PFSK-1 (cell line): ENCODE data around the gene GHR.

ENCODE experiments used
- FOXP2 ChIP-seq: optimal IDR thresholded peaks from 2 replicates; pipeline ENCODE3; 2011; ENCODE audit warnings: borderline replicate concordance, control low read depth, inconsistent platforms; ENCODE audit not compliant: insufficient read depth; ENCODE audit errors: extremely low read length, extremely low read depth
- POLR2AphosphoS5 ChIP-seq: IDR thresholded peaks from 2 replicates; pipeline ENCODE4 v1.6.1; 2012; ENCODE audit warnings: low read depth, mild to moderate bottlenecking, control low read depth, low read length, moderate library complexity
- SIN3A ChIP-seq: IDR thresholded peaks from 2 replicates; pipeline ENCODE4 v1.6.1; 2012; ENCODE audit warnings: mild to moderate bottlenecking, low read length, moderate library complexity, borderline replicate concordance; ENCODE audit not compliant: insufficient read depth
- TAF1 ChIP-seq: IDR thresholded peaks from 2 replicates; pipeline ENCODE4 v1.6.1; 2012; ENCODE audit warnings: low read length, control low read depth, borderline replicate concordance; ENCODE audit not compliant: insufficient read depth
- TF ChIP-seq, protein P1 (sequence below), 2 experiments: IDR thresholded peaks; 2 replicates each; pipeline versions ENCODE4 v1.6.1 to v1.8.0; 2011 to 2012; ENCODE audit warnings: low read depth in 2 of 2, low read length in 2 of 2, control low read depth in 1 of 2, inconsistent platforms in 1 of 2, mild to moderate bottlenecking in 1 of 2, moderate library complexity in 1 of 2; ENCODE audit not compliant: insufficient read depth in 1 of 2

The GHR gene

DNA sequence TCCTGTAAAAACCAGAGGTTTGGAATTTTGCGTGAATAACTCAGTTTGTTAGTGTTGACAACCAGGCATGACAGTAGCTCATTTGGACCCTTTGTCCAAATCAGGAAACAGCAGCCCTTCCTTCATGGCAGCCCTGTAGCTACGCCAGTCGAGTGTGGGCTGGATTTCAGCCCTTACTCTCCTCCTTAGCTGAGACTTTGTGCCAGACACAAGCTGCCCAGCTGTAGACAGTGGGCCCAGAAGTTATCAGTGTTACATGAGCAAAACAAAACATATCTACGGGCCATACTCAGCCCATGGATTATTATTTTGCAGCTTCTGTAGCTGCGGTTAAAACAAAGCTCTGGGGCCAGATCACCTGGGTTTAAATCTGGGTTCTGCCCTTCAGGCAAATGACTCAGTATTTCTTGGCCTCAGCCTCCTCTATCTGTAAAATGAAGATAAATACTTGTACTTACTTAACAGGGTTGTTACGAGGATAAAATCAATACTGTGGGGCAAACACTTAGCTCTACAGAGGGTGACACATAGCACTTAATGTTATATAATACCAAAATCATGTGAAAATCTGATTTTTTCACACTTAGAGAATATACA, 76.9 kb downstream of the GHR start:
- TF ChIP-seq POLR2AphosphoS5 (no peak), SIN3A (no peak), TAF1 (no peak), FOXP2 (no peak)
- TF ChIP-seq, protein P1, sequence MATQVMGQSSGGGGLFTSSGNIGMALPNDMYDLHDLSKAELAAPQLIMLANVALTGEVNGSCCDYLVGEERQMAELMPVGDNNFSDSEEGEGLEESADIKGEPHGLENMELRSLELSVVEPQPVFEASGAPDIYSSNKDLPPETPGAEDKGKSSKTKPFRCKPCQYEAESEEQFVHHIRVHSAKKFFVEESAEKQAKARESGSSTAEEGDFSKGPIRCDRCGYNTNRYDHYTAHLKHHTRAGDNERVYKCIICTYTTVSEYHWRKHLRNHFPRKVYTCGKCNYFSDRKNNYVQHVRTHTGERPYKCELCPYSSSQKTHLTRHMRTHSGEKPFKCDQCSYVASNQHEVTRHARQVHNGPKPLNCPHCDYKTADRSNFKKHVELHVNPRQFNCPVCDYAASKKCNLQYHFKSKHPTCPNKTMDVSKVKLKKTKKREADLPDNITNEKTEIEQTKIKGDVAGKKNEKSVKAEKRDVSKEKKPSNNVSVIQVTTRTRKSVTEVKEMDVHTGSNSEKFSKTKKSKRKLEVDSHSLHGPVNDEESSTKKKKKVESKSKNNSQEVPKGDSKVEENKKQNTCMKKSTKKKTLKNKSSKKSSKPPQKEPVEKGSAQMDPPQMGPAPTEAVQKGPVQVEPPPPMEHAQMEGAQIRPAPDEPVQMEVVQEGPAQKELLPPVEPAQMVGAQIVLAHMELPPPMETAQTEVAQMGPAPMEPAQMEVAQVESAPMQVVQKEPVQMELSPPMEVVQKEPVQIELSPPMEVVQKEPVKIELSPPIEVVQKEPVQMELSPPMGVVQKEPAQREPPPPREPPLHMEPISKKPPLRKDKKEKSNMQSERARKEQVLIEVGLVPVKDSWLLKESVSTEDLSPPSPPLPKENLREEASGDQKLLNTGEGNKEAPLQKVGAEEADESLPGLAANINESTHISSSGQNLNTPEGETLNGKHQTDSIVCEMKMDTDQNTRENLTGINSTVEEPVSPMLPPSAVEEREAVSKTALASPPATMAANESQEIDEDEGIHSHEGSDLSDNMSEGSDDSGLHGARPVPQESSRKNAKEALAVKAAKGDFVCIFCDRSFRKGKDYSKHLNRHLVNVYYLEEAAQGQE (IDR thresholded peaks at IDR 0.05; ENCODE audit: insufficient read depth in 1 of 2, low read depth in 2 of 2, low read length in 2 of 2), result no peak

DNA sequence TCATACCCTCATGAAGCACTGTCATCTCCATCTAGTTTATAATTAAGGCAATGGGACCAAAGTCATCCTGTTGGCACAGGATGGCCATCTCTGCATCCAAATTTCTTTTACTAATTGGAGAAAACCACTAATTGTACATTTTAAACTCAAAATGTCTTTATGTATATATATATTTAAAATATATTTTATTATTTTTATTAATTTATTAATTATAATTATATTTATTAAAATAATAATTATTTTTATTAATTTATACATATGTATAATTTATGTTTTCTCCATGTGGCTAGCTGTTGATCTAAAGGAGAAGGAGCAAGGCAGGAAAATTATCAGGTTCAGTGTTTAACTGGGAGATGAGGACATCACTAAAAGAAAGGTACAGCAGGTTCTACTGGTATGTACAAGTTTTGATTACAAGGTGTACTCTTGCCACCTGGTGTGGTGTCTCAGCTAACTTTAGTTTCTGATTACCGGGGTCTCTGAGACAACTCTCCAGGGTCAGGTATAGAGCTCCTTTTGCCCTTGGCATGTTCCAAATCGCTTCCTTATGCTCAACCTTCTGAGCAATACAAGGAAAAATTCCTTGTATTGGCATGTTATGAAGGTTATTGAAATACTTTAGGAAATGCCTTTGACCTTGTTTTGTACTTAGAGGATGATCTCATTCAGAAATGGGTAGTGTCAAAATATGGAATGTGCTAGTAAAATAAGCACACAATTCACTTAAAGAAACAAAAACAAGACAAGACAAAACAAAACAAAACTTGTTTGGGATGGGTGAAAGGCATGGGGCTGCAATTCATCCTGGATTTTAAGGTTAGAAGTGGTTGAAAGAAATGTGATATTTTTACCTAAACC, 79.6 kb downstream of the GHR start:
- TF ChIP-seq FOXP2 (no peak), POLR2AphosphoS5 (no peak), TAF1 (no peak)

DNA sequence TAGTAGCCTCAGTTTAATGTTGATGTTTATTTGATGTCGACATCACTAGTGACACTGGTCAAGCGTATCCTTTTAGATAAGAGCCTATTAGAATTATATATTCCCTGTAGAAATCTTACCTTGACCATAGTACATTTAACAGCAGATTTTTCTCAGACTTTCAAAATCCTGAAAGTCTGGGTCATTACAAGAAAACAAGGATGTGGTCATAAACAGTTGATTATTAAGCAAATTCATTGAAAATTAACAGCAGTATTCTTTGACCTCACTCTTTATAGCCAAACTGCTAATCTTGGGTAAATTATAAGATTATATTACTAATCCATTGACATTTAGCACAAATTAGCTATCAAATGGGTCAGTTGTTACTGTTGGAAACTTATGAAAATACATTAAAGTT, 83.4 kb downstream of the GHR start:
- TF ChIP-seq, protein P1 (IDR thresholded peaks at IDR 0.05; ENCODE audit: insufficient read depth in 1 of 2, low read depth in 2 of 2, low read length in 2 of 2), result no peak

DNA sequence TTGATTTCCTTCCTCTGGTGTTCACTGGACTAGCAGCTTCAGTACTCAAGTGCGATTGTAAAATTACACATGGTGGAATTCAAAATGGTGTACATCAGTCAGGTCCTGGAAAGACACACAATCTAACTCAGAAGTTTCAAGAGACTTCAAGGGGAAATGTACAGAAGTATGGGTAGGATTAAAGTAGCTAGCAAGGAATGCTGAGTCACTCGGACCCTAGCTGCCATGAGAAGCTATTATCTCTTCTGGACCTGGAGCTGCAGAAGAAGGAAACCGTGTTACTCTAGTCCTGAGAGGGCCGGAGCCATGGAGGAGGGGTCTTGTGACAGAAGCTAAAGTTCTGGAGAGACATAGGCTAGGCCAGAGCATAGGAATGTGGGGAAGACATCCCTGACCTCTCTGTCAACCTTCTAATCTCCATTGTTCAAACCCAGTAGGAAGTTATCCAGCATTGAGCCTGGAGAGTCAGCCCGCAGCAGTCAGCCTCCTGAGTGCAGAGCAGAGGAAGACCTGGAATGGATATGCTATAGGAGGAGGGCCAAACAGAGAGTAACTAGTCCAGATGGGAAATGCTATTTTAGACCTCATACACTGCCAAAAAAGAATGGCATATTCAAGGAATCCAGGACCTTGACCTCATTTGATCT, 84.3 kb downstream of the GHR start:
- TF ChIP-seq, protein P1 (IDR thresholded peaks at IDR 0.05; ENCODE audit: insufficient read depth in 1 of 2, low read depth in 2 of 2, low read length in 2 of 2), result no peak
- TF ChIP-seq FOXP2 (no peak), TAF1 (no peak), POLR2AphosphoS5 (no peak), SIN3A (no peak)

DNA sequence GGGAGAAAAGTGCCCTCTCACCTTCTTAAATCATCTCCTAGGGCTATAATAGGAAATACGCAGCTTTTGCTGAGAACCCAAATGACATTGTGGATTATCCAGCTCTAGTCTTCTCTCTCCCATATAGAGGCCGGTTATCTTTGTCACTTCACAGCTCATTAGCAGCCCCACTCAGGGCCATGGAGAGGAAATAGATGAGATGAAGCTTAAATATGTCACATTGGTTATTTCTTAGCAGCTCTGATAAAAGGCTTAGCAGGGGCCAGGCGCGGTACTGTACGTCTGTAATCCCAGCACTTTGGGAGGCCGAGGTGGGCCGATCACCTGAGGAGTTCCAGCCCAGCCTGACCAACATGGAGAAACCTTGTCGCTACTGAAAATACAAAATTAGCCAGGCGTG, 90.0 kb downstream of the GHR start:
- TF ChIP-seq POLR2AphosphoS5 (no peak), SIN3A (no peak), FOXP2 (no peak), TAF1 (no peak)
- TF ChIP-seq, protein P1 (IDR thresholded peaks at IDR 0.05; ENCODE audit: insufficient read depth in 1 of 2, low read depth in 2 of 2, low read length in 2 of 2), result no peak
